PC-9 (cell line): ENCODE data around the gene MTHFSD. TPM values are rescaled to one million over a fixed set of nuclear protein-coding genes. Genes with fewer than 3 reads are reported as not detected.

Experiments
- BruUV-seq: library from RNA; stranded (reverse); fragments of 400-500 nt; replicated peaks from 2 replicates; lab custom pipeline; 2021; lab: Mats Ljungman, UMichigan
- CTCF ChIA-PET: fragments of 300-600 bp; sonication (Branson Sonifier 250); formaldehyde crosslinking; loops from one replicate; lab custom pipeline; 2022; ENCODE audit warnings: antibody characterized with exemption; lab: Charles Lee
- POLR2A ChIA-PET: fragments of 300-600 bp; sonication (Branson Sonifier 250); formaldehyde crosslinking; loops from one replicate; lab custom pipeline; 2022; ENCODE audit warnings: antibody characterized with exemption; ENCODE audit not compliant: unreplicated experiment; lab: Charles Lee
- DNase-seq, 2 experiments: peaks; one replicate each; pipeline versions ENCODE4 v3.0.0 to v3.0.0-alpha.2; 2015 to 2022; ENCODE audit warnings: mixed read lengths in 1 of 2
- H2AFZ ChIP-seq: fragments of 200-600 bp; sonication (generic); 2 replicates; pipeline ENCODE4 v1.8.1; 2017; ENCODE audit warnings: antibody characterized with exemption
- H3F3A ChIP-seq: fragments of 200-600 bp; sonication (generic); 2 replicates; pipeline ENCODE4 v1.8.1; 2017; ENCODE audit warnings: antibody characterized with exemption, mild to moderate bottlenecking, low read depth; ENCODE audit not compliant: insufficient read depth
- H3K27ac ChIP-seq: fragments of 200-600 bp; sonication (generic); 2 replicates; pipeline ENCODE4 v1.6.1; 2016; ENCODE audit warnings: mixed run types
- H3K27me3 ChIP-seq: fragments of 200-600 bp; sonication (generic); 2 replicates; pipeline ENCODE4 v1.6.1; 2016; ENCODE audit warnings: low read depth, mixed run types; ENCODE audit not compliant: insufficient read depth
- H3K36me3 ChIP-seq: fragments of 200-600 bp; sonication (generic); 2 replicates; pipeline ENCODE4 v1.6.1; 2016; ENCODE audit warnings: low read depth, mixed run types
- H3K4me1 ChIP-seq: fragments of 200-600 bp; sonication (generic); replicated peaks from 2 replicates; pipeline ENCODE4 v1.6.1; 2016; ENCODE audit warnings: mixed run types; ENCODE audit not compliant: insufficient read depth
- H3K4me2 ChIP-seq: fragments of 200-600 bp; sonication (generic); 2 replicates; pipeline ENCODE4 v1.6.1; 2017; ENCODE audit warnings: mixed run types
- H3K4me3 ChIP-seq: fragments of 200-600 bp; sonication (generic); 2 replicates; pipeline ENCODE4 v1.6.1; 2016; ENCODE audit warnings: mixed run types
- H3K79me2 ChIP-seq: fragments of 200-600 bp; sonication (generic); 2 replicates; pipeline ENCODE4 v1.6.1; 2017; ENCODE audit warnings: low read depth, mixed run types
- H3K9me2 ChIP-seq: fragments of 200-600 bp; sonication (generic); 2 replicates; pipeline ENCODE4 v1.8.1; 2017; ENCODE audit warnings: mild to moderate bottlenecking; ENCODE audit not compliant: insufficient read depth
- H3K9me3 ChIP-seq: fragments of 200-600 bp; sonication (generic); 2 replicates; pipeline ENCODE4 v1.8.1; 2016; ENCODE audit warnings: low read depth; ENCODE audit not compliant: insufficient read depth
- H4K20me1 ChIP-seq: fragments of 200-600 bp; sonication (generic); 2 replicates; pipeline ENCODE4 v1.8.1; 2017; ENCODE audit not compliant: insufficient read depth
- EZH2 ChIP-seq: fragments of 200-600 bp; sonication (generic); IDR thresholded peaks from 2 replicates; pipeline ENCODE4 v1.8.0; 2017; ENCODE audit warnings: antibody characterized with exemption, low read depth
- intact Hi-C: fragments of 100-400 bp; cut with micrococcal nuclease; formaldehyde crosslinking; loops from one replicate; pipeline ENCODE4 v1.10.0; 2022; ENCODE audit not compliant: unreplicated experiment
- total RNA-seq: library from RNA; stranded (reverse); gene quantifications from 2 replicates; pipeline ENCODE4 v1.2.3, GENCODE V29; 2021
- TF ChIP-seq, protein P1 (sequence below): fragments of 200-600 bp; sonication (generic); conservative IDR thresholded peaks from 2 replicates; pipeline ENCODE4 v1.6.1; 2017; ENCODE audit warnings: mixed run types, antibody characterized with exemption, mild to moderate bottlenecking, moderate library complexity

The MTHFSD gene
- total RNA-seq, 1 experiment from 2014 or later: 25.7 TPM

GRCh38 chr16:86510465-86511261 lies 44.4 kb downstream of the MTHFSD start, which contains the start of gene FOXF1:
Gene FOXF1 (plus strand): TSS chr16:86510527. CDS start chr16:86510570, 43 bp downstream.
- DNase-seq: no peak

DNA sequence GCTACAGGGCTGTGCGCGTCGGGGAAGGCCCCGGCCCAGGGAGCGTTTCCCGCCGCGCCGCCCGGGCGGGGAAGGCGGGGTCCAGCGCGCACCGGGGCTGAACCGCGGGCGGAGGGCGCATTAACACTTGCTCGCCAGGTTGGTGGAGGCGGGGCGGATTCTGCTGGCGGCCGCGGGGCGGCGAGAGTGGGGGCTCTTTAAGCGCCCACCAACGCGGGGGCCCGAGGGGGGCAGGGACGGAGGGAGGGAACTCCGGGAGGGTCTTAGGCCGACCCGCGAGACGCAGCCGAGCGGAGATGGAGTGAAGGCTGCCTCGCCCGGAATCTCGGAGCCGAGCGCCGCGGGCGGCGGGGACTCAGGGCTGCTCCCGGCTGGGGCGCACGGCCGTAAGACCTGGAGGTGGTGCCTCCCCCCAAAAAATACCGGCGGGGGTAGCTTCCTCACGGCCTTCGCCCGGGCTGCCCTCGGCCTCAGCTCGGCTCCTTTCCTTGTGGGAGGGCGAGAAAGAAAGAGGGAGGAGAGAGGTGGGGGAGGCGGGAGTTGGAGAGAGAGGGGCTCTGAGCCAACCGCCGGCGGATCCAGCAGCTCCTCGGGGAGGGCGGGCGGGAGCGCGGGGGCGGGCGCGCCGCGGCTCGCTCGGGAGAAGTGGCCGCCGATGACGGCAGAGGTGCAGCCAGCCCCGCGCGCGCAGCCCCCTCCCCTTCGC lies 45.1 kb downstream of the MTHFSD start:
- H3K4me1 ChIP-seq: no peaks in the 10 kb centered on the region
- POLR2A ChIA-PET: no interaction called here
- intact Hi-C loops: loop anchor here (10.0 kb wide), 1 partner anchor 165 kb away; no protein-coding TSS in a partner anchor
- peaks cover 36% of the 10 kb centered on the region for H3K27me3 ChIP-seq
- no peak overlapping the region for H2AFZ ChIP-seq
- no peaks in the 10 kb centered on the region for H3K36me3 ChIP-seq
- no peak overlapping the region for H3K27ac ChIP-seq
- no peak for DNase-seq
- no peaks in the 10 kb centered on the region for H3F3A ChIP-seq
- H3K4me3 ChIP-seq: no peak overlapping the region
- TF ChIP-seq, protein P1, sequence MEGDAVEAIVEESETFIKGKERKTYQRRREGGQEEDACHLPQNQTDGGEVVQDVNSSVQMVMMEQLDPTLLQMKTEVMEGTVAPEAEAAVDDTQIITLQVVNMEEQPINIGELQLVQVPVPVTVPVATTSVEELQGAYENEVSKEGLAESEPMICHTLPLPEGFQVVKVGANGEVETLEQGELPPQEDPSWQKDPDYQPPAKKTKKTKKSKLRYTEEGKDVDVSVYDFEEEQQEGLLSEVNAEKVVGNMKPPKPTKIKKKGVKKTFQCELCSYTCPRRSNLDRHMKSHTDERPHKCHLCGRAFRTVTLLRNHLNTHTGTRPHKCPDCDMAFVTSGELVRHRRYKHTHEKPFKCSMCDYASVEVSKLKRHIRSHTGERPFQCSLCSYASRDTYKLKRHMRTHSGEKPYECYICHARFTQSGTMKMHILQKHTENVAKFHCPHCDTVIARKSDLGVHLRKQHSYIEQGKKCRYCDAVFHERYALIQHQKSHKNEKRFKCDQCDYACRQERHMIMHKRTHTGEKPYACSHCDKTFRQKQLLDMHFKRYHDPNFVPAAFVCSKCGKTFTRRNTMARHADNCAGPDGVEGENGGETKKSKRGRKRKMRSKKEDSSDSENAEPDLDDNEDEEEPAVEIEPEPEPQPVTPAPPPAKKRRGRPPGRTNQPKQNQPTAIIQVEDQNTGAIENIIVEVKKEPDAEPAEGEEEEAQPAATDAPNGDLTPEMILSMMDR: no peak
- no peak for TF ChIP-seq EZH2
- BruUV-seq: no TSS peak
- no peaks in the 10 kb centered on the region for H3K9me3 ChIP-seq
- no peak overlapping the region for H3K4me2 ChIP-seq
- 0 out of 2 replicates have a peak, but pooled peaks cover 6% of the 10 kb centered on the region for H4K20me1 ChIP-seq
- H3K9me2 ChIP-seq: no peaks in the 10 kb centered on the region
- H3K79me2 ChIP-seq: no peaks in the 10 kb centered on the region
- CTCF ChIA-PET: interaction anchor here (0.6 kb wide), 1 partner anchor 9 kb away, joined by 3 read pairs; no protein-coding TSS in a partner anchor

More at GRCh38 chr16:86510465-86511261, 44.4 kb downstream of the MTHFSD start, which contains the start of gene FOXF1:
- no peaks in the 10 kb centered on the region for H3K36me3 ChIP-seq
- no peak within 1 kb of the TSS for H3K4me2 ChIP-seq
- no peaks in the 10 kb centered on the region for H3F3A ChIP-seq
- ChIA-PET CTCF (no interaction called here), POLR2A (no interaction called here)
- BruUV-seq: no TSS peak
- no peak within 1 kb of the TSS for H2AFZ ChIP-seq
- H3K9me2 ChIP-seq: no peaks in the 10 kb centered on the region
- H3K27ac ChIP-seq: no peak within 1 kb of the TSS
- H4K20me1 ChIP-seq: 0 out of 2 replicates have a peak, but pooled peaks cover 6% of the 10 kb centered on the region
- TF ChIP-seq EZH2: no peak
- TF ChIP-seq, protein P1: no peak
- H3K27me3 ChIP-seq: peaks cover 33% of the 10 kb centered on the region
- H3K9me3 ChIP-seq: no peaks in the 10 kb centered on the region
- intact Hi-C loops: loop anchor here (10.0 kb wide), 1 partner anchor 166 kb away; no protein-coding TSS in a partner anchor
- H3K79me2 ChIP-seq: no peaks in the 10 kb centered on the region
- no peaks in the 10 kb centered on the region for H3K4me1 ChIP-seq
- no peak within 1 kb of the TSS for H3K4me3 ChIP-seq

- H3K79me2 ChIP-seq: no peaks in the 10 kb centered on the region
- intact Hi-C loops: no loop called here
- DNase-seq: peak in 1 of 2 experiments; percentile 27
- no peaks in the 10 kb centered on the region for H3K9me2 ChIP-seq
- H4K20me1 ChIP-seq: 0 out of 2 replicates have a peak, but pooled peaks cover 6% of the 10 kb centered on the region
- H3K9me3 ChIP-seq: no peaks in the 10 kb centered on the region
- ChIA-PET POLR2A (no interaction called here), CTCF (no interaction called here)
- no peaks in the 10 kb centered on the region for H3F3A ChIP-seq
- no TSS peak for BruUV-seq
- no peaks in the 10 kb centered on the region for H3K4me1 ChIP-seq
- no peak overlapping the region for H3K4me2 ChIP-seq
- no peaks in the 10 kb centered on the region for H3K36me3 ChIP-seq
- no peak overlapping the region for H3K27ac ChIP-seq
- no peak overlapping the region for H3K4me3 ChIP-seq
- TF ChIP-seq, protein P1: no peak
- no peak for TF ChIP-seq EZH2
- H3K27me3 ChIP-seq: peaks cover 40% of the 10 kb centered on the region
- no peak overlapping the region for H2AFZ ChIP-seq
Observed at GRCh38 chr16:86508947-86509758, 45.9 kb downstream of the MTHFSD start.
